Activated naive CD4-positive, alpha-beta T cell treated with anti-CD3 and anti-CD28 coated beads, Interleukin-2, amount 50 U/mL, for 72 hours (primary cell): ENCODE data around the gene PMEPA1. TPM values are rescaled to one million over a fixed set of nuclear protein-coding genes. Genes with fewer than 3 reads are reported as not detected.

ENCODE experiments used
- ATAC-seq, 2 donors: fragments of 150-1000 bp; cut with Tn5 transposase; 2 replicates each; pipeline ENCODE4 v1.10.0; 2021; ENCODE audit warnings: mild to moderate bottlenecking in 2 of 2, moderate library complexity in 2 of 2
- DNase-seq, 2 donors: peaks; one replicate each; pipeline ENCODE4 v3.0.0; 2021 to 2022; ENCODE audit warnings: low spot score in 2 of 2
- H3K27ac Mint-ChIP-seq, 2 donors: one replicate each; pipeline ENCODE4 v1.8.0; 2022; ENCODE audit warnings: mild to moderate bottlenecking in 2 of 2, mixed read lengths in 2 of 2
- H3K36me3 Mint-ChIP-seq, 2 donors: one replicate each; pipeline ENCODE4 v1.8.0; 2022; ENCODE audit warnings: mixed read lengths in 2 of 2
- H3K9me3 Mint-ChIP-seq, 2 donors: one replicate each; pipeline ENCODE4 v1.8.0; 2022; ENCODE audit warnings: mixed read lengths in 2 of 2
- total RNA-seq, 2 donors: library from RNA; stranded (reverse); gene quantifications; one replicate each; pipeline ENCODE4 v1.2.3, GENCODE V29; 2022

PMEPA1 gene
- total RNA-seq, 2 donors from 2014 or later, result 2.2 to 3.9 TPM

DNA sequence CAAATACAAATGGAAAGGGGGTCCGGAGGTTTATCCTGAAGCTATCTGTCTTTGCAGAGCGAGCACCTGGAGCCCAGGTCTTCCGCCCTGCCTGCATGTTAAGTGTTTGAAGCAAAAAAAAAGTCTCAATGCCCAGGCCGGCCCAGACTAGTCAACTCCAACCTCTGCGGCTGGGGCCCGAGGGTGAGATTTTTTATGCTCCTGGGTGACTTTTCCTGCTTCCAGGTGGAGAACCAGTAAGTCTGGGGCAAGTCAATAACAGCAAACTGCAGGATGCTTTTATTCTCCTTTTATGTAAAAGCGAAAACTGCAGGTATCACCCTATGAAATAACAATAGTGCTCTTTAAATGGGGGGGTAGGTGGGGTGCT, 87.6 kb downstream of the PMEPA1 start:
- Mint-ChIP-seq H3K36me3 (peaks cover 20 to 27% of the 10 kb centered on the region in 2 donors), H3K9me3 (peaks cover 4 to 14% of the 10 kb centered on the region in 2 donors), H3K27ac (no peak overlapping the region)
- no peak for ATAC-seq
- no peak for DNase-seq

DNA sequence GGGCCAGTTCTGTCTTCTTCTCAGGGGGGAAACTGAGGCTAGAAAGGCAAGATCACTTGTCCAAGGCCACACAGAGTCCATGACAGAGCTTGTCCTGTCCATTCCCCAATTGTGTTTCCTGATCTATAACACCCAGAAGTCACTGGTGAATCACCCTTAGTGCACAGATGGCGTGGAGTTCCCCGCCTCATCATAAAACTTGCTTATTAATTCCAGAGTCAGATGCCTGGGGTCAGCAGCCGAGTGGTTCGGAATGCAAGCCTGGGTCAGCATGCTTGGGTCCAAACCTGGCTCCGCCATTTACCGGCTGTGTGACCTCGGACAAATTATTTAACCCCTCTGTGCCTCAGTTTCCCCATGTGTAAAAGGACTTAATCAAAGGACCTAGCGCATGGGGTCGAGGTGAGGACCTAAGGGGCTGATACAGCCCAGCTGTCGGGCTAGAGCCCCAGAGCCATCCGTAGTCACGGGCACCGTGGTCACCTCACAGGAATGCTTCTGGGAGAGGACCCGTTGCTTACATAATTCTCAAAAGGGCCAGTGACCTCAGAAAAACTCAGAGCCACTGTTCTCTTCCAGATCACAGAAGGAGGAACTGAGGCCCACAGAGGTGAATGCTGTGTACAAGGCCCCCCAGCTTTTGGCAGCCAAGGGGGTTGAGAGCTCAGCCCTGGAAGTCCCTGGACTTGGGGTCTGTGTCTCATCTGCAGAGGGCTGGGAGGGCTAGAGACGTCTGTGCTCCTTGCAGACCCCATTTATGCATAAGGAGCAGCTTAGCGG, 88.2 kb downstream of the PMEPA1 start:
- DNase-seq (no peak), ATAC-seq (no peak)
- Mint-ChIP-seq H3K36me3 (peaks cover 20 to 27% of the 10 kb centered on the region in 2 donors), H3K9me3 (peaks cover 4 to 14% of the 10 kb centered on the region in 2 donors), H3K27ac (peak overlapping the region; percentile 29 to 91)

- Mint-ChIP-seq H3K27ac (peak overlapping the region; percentile 8 to 91), H3K36me3 (peaks cover 15 to 21% of the 10 kb centered on the region in 2 donors), H3K9me3 (peaks cover 4 to 14% of the 10 kb centered on the region in 2 donors)
- DNase-seq (no peak), ATAC-seq (no peak)
These were observed 88.8 kb downstream of the PMEPA1 start for GRCh38 chr20:57620999-57621398.

- Mint-ChIP-seq H3K36me3 (peaks cover 12 to 15% of the 10 kb centered on the region in 2 donors), H3K27ac (peak within 1 kb of the TSS; percentile 91 to 92), H3K9me3 (peaks cover 4 to 10% of the 10 kb centered on the region in 2 donors)
- peak in 1 of 2 donors; percentile 49 for DNase-seq
- ATAC-seq, result peak; percentile 37 to 52
These were observed 89.4 kb downstream of the PMEPA1 start, which contains the start of gene ZBP1 for GRCh38 chr20:57620274-57620990. ZBP1 (minus strand) TSS chr20:57620426; CDS start chr20:57620295, 131 bp downstream.

GRCh38 chr20:57619051-57619831, 90.6 kb downstream of the PMEPA1 start:
- peak; percentile 80 to 82 for ATAC-seq
- DNase-seq, result peak; percentile 72 to 74
- H3K27ac Mint-ChIP-seq, result peak overlapping the region; percentile 91 to 92
- peaks cover 0 to 3% of the 10 kb centered on the region in 2 donors for H3K9me3 Mint-ChIP-seq
- H3K36me3 Mint-ChIP-seq, result peaks cover 3 to 5% of the 10 kb centered on the region in 2 donors

DNA sequence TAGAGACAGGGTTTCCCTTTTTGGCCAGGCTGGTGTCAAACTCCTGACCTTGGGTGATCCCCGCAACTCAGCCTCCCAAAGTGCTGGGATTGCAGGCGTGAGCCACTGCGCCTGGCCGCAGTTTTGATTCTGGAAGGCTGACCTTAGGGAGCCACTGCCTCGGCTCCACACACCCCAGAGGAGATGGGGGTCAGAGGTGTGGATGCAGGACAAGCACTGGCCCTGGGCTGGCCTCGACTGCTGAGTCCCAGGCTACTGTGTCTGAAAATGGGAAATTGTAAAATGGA, 91.1 kb downstream of the PMEPA1 start:
- Mint-ChIP-seq H3K27ac (peak overlapping the region; percentile 91 to 92), H3K36me3 (peaks cover 0 to 5% of the 10 kb centered on the region in 2 donors), H3K9me3 (no peaks in the 10 kb centered on the region)
- DNase-seq (no peak), ATAC-seq (no peak)

- peaks cover 0 to 5% of the 10 kb centered on the region in 2 donors for H3K36me3 Mint-ChIP-seq
- H3K9me3 Mint-ChIP-seq, result no peaks in the 10 kb centered on the region
- H3K27ac Mint-ChIP-seq, result peak overlapping the region; percentile 91 to 92
- ATAC-seq (peak; percentile 8 to 15), DNase-seq (no peak)
These were observed 91.6 kb downstream of the PMEPA1 start for GRCh38 chr20:57618091-57618763.

DNA sequence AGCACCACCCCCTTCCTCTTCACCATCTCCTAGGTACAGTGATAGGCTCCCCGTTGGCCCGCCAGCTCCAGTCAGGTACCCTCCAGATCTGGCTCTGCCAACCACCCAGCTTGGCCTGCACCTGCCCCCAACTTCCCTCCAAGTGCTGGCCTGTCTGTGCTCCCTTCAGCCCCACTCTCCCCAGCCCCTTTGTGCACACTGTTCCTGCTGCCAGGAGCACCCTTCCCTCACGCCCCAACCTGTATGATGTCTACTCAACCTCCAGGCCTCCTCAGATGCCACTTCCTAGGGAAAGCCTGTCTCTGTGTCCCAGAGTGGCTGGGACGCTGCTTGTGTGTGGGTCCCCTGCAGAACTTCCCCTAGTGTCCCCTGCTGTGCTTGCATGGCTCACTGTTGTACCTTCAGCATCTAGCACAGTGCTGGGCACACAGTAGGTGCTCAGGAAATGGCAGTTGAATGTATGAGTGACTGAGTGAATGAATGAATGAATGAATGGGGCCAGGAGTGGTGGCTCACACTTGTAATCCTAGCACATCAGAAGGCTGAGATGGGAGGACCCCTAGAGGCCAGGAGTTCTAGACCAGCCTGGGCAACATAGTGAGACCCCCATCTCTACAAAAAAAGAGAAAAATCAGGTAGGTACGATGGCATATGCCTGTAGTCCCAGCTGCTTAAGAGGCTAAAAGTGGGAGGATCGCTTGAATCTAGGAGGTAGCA, 92.6 kb downstream of the PMEPA1 start:
- Mint-ChIP-seq H3K36me3 (peaks cover 0 to 5% of the 10 kb centered on the region in 2 donors), H3K27ac (peak overlapping the region; percentile 73 to 91), H3K9me3 (no peaks in the 10 kb centered on the region)
- ATAC-seq, result no peak
- no peak for DNase-seq

- ATAC-seq (no peak), DNase-seq (no peak)
- Mint-ChIP-seq H3K9me3 (no peaks in the 10 kb centered on the region), H3K36me3 (peaks cover 0 to 5% of the 10 kb centered on the region in 2 donors), H3K27ac (no peak overlapping the region)
These were observed 93.5 kb downstream of the PMEPA1 start for GRCh38 chr20:57616143-57616951.

DNA sequence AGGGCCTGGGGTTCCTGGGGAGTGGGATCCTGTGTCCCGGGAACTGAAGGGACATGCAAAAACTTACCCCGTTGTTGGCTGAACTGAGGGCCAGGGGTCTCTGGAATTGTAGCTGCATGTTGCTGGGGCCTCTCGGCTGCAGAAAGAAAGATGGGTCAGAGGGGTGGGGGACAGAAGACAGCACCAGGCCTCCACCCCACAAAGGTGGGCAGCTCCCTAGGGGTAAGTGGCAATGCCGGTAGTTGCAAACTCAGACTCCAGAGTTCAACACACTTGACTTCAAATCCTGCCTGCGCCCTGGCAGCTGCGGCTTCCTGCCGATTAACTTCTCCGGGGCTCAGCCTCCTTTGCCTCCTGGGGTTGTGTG, 94.4 kb downstream of the PMEPA1 start:
- H3K27ac Mint-ChIP-seq, result no peak overlapping the region
- DNase-seq (no peak), ATAC-seq (no peak)
- no peaks in the 10 kb centered on the region for H3K9me3 Mint-ChIP-seq
- peaks cover 0 to 5% of the 10 kb centered on the region in 2 donors for H3K36me3 Mint-ChIP-seq

DNA sequence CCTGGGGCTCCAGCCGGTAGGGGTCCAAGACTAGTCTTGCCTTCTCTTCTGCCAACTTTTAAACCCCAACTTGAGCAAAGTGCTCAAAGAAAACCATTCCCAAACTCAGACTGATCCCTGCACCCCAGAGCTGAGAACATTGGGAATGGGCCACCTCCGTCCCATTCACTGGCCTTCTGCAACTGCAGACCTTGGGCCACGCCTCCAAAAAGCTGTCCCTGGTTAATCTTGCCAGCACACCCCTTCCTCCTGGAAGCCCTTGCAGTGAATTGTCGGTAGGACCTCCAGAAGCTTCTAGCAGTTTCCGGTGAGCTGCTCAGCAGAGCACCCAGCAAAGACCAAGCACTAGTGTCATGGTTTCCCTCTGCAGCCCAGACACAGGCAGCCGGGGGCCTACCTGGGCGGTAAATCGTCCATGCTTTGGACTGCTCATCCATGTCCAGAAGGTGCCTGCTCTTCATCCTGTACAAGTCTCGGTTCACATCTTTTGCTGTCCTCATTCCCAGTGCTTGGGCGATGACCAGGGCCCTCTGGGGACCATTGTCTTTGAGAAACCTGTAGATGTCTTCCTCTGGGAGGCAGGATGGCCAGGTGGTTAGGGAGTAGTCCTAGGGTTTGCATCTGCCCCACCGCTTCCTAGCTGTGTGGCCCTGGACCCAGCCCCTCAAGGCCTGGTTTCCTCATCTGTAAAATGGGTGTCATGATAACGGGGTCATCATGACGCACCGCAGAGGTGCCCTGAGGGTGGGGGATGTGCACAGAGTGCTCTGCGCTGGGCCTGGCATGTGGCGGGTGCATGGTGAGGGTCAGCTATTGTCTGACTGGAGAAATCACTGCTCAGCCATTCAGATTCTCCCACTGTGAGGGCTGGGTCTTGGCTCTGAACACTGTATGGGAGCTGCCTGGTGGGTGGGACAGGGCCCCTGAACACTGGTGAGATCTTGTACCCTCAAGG, 95.0 kb downstream of the PMEPA1 start:
- Mint-ChIP-seq H3K27ac (no peak overlapping the region), H3K9me3 (no peaks in the 10 kb centered on the region), H3K36me3 (peaks cover 0 to 5% of the 10 kb centered on the region in 2 donors)
- DNase-seq, result no peak
- ATAC-seq, result no peak

- peaks cover 0 to 5% of the 10 kb centered on the region in 2 donors for H3K36me3 Mint-ChIP-seq
- no peaks in the 10 kb centered on the region for H3K9me3 Mint-ChIP-seq
- DNase-seq (no peak), ATAC-seq (no peak)
- H3K27ac Mint-ChIP-seq, result no peak overlapping the region
These were observed 96.3 kb downstream of the PMEPA1 start for GRCh38 chr20:57613481-57613921.

DNA sequence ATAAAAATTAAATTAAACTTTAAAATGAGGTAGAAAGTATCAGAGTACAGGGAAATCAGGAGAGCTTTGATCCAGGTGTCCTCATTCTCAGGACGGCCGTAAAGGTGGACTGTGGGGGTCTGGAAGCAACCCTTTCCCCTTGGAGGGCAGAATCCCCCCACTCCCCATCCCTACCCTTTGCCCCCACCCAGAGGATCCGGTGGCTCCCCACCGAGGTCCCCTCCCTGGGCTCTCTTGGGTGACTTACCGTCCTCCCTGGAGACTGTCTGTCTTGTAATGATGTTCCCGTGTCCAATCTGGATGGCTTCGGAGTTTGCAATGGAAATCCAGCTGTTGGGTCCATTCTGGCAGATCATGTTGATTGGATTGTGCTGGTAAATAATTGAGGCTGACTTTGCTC, 96.9 kb downstream of the PMEPA1 start:
- Mint-ChIP-seq H3K9me3 (no peaks in the 10 kb centered on the region), H3K36me3 (peaks cover 0 to 5% of the 10 kb centered on the region in 2 donors), H3K27ac (no peak overlapping the region)
- DNase-seq (no peak), ATAC-seq (no peak)

- H3K27ac Mint-ChIP-seq, result no peak overlapping the region
- peaks cover 0 to 5% of the 10 kb centered on the region in 2 donors for H3K36me3 Mint-ChIP-seq
- H3K9me3 Mint-ChIP-seq, result no peaks in the 10 kb centered on the region
- no peak for ATAC-seq
- no peak for DNase-seq
These were observed 97.4 kb downstream of the PMEPA1 start for GRCh38 chr20:57612436-57612835.
